ENCODE data around the gene NASP.

Gene NASP

DNA sequence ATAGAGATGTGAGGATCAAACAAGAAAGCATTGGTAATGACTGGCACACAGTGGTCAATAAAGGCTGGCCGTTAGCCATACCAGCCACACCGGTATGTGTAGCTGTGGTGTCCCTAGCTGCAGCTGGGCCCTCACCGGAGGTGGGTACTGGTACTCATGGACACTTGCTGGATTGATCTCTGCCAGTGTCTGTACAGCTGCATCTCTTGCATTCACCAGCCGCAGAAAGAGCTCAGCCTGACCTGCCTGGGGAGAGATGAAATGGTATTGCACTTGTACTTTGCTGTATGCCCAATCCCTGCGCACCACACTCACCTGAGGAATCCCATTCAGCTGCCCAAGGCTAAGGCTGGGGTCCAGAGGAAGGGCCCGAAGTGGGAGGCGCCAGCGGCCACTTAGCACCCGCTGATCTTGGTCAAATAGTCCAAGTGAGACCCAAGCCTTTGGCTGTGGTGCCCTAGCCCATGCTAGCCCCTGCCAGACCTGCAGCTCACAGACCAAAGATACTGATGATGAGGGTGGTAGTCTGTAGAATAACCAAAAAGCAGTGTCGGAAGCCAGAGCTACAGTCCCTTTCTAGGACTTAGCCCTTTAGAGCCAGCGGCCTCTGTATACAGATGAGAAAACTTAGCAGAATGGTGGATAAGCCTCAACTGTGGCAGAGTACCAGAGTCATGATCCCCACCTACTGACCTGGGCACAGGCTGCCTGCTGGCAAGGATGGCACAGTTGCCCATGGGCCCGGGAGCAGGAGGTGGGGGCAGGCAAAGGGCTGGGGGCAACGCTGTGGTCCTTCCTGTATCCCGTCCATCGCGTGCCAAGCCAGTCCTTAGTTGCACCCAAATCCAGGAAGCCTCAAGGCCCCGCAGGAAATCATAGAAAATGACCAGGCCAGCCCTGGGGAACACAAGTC, 37.0 kb downstream of the NASP start:
- DNase-seq, result no peak

DNA sequence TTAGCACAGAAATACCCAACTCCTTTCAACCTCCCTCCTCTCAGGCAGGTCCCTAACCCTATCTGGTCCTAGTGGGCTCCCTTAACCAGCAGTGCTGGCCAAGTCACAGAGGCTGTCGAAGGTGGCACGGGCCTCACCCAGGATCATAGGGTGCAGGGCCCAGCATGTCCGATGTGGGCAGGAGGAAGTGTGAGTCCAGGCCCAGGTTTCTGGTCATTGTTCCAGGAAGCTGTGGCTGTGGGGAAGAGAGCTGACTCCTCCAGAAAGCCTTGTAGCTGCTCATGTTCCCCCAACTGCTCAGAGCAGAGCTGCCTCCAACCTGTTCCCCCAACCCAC, 37.6 kb downstream of the NASP start:
- no peak for DNase-seq

DNA sequence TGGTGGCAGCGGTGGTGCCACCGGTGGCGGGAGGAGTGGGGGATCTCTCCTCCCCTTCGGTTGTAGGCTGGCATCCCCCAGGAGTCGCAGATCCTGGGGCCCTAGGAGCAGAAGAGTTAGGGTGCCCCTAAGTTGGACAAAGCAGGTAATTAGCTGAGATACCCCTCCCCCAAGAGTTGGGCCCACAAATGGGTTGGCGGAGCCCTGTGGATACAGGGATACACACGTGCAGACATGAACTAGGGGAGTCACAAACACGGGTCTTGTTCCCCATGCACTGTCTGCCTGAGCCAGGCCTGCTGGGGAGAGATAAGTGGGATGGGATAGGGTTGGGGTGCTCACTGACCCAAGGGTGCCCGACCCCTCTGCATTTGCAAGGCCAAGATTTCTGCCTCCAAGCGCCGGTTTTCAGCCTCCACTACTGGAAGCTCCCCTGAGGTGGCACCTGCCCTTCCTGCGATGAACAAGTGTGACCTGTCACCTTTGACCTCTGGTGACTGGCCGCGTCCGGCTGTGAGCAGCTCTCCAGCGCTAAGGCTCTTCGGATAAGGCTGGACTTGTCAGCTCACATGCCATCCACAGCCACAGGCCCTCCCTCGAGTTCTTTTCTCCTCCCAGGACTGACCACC, 38.2 kb downstream of the NASP start:
- no peak for DNase-seq

DNA sequence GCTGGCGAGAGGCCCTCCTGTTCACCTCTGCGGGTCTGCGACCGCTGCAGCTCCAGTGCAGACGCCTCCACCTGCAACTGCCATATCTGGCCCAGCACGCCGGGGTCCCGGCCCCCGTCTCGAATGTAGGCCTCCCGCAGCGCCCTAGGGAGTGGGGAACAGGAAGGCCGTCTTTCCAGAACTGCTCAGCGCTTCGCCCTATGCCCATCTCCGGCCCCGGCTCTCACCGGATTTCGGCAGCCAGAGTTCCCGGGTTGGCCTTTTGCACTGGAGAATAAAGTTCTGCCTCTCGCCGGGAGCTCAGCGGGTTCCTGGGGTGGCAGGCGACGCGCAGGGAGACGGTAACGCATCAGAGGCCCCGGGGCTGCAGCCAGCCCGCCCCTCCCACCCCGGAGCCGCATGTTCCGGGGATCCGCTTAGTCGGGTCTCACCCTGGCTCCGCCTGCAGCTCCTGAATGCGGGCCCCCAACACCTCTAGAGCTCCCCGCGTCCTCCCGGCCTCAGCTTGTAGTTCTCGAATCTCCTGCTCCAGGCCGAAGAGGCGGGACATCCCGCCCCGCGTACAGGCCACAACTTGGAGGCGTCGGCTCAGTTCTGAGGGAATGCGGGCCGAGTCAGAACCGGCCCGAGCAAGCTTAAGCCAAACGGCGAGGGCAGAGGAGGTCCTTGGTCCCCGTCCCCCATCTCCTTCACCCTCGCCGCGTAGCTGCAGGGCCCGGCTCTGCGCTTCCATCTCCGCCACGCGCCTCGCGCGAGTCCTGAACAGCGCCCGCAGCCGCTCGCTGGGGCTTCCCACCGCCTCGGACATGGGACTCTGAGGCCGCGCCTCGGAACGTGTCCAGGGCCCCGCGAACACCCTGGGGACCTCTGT, 38.9 kb downstream of the NASP start:
- DNase-seq, result peak; percentile 44

DNA sequence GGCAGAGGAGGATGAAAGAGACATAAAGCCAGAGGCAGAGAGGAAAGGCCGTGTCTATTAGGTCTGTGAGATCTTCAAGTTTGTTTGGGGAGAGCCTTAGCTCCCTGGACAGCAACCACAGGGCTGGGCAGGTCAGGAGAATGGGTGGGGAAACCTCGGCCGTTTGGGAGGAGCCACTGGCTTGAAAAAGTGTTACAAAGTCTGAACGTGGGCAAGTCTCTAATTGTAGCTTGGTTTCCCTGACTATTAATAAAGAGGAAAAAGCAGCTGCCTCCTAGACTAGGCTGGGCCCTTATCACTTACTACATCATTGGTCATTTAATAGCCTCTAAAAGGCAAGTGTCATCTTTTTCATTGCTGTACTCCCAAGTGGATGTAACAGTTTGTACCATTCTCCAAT, 40.1 kb downstream of the NASP start, which contains the start of gene CCDC17:
CCDC17 (minus strand) TSS at position 83 of the 400 bp plus-strand sequence. CDS start 145 bp downstream, outside the sequence.
- DNase-seq, result no peak

DNA sequence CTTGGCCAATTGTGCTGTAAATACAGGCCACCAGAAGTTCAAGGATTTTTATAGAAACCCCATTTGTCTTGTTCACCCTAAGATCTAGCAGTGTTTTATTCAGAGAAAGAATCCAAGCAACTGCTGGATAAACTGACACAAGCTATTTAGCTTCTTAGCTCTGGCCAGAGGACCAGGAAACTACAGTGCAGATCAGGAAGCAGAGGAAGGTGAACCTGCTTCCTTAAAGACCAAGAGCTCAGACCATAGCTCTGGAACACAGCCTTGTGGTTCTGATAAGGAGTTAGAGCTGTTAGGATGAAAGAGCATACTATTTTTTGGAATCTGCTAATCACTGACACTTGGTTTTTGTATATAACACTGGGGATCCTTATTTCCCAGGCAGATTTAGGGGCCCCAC, 45.2 kb downstream of the NASP start:
- DNase-seq, result no peak

DNA sequence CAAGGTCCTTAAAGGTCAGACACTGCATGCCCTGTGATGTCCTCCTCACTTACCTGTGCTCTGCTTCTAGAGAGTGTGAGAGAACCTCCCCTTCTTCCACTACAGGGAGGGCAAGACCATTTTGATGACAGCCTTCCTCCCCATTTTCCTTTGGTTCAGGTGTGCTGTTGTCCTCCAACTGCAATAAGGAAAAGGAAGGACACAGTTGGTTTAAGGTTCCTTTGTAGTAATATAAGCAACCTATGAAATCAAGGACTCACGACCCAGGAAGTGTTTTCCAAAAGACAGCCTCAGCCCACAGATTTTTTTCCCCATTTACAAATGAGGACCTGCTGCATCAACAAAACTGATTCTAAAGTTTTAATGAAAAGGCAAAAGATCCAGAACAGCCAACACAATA, 46.6 kb downstream of the NASP start:
- DNase-seq, result no peak

DNA sequence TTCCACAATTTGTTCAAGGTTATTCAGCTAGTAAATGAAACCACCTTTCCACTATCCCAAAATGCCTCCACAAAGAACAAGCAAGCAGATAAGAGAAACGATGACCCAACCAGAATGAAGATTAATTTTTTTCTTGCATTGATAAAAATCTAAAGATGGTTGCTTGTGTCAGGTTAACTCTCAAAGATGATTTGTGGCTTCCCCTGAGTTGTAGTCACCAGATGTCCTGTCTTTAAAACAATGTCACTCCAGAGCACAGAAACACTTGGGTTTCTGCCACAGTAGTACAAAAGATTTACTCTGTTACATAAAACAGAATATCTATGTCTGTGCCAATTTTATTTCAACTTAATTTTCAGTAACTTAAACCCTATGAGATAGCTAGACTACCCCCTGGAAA, 51.4 kb downstream of the NASP start:
- no peak for DNase-seq

DNA sequence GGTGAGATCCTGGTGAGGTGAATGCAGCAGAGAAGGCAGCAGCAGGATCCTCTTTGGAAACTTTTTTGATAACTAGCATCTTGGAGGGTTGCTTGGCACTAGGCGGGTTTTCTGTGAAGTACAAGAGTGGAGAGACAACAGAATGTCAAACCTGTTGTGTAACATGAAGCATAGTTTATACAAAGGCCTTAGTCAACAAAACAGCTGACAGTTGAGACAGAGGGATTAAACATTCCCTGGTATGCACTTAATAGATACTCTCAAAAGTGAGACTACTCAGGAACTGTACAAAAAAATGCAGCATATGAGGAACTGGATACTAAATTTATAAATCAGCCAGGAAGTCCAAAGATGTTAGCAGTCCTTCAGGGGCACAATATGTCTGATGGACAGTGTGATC, 56.5 kb downstream of the NASP start:
- DNase-seq, result no peak

DNA sequence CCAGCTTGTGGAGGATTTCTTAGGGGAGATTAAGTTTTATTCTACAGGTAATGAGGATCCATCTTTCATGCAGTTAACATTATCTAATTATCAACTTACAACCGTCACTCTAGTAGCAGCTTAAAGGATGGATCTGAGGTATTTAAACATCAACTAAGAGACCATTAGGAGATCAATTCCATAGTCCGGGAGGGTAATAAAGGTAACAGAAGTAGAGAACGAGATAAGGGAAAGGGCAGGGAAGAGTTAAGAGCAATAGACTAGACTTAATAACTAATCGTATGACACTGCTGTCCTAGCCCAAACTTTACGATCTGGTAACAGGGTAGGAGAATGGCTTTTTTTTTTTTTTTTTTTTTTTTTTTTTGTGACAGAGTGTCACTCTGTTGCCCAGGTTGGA, 59.5 kb downstream of the NASP start:
- DNase-seq, result no peak

DNA sequence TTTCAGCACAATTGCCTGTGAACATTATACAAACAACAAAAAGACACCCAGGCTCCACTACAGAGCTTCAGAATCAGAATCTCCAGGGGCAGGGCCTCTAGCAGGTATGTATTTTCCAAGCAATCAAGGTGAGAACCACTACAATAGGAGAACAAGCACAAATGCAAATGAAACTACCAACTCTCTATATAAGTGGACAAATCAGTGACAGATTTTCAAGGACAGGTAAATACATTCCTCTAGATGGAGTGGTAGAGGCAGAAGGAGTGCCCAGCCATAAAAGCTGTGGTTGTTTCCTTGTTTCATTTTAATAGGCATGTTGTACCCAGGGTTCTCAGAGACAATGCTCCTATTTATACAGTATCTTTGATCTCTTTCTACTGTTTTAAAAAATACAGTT, 60.1 kb downstream of the NASP start:
- no peak for DNase-seq

DNA sequence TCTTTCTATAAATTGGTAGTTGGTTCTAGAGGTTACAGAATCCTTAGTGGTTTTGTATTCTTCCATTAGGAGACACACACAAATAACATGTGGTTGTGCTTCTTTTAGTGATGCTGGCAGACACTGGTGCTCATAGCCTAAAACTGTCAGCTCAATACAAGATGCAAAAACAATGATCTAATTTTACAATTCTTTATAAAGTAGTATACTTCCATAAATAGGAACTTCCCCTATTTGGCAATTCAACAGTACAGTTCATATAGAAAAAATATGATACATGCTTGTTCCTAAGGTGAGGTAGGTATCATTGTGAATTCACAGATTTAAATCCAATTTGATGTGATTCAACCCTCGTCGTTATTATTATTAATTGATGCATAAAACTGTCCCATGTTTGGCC, 60.8 kb downstream of the NASP start:
- no peak for DNase-seq

DNA sequence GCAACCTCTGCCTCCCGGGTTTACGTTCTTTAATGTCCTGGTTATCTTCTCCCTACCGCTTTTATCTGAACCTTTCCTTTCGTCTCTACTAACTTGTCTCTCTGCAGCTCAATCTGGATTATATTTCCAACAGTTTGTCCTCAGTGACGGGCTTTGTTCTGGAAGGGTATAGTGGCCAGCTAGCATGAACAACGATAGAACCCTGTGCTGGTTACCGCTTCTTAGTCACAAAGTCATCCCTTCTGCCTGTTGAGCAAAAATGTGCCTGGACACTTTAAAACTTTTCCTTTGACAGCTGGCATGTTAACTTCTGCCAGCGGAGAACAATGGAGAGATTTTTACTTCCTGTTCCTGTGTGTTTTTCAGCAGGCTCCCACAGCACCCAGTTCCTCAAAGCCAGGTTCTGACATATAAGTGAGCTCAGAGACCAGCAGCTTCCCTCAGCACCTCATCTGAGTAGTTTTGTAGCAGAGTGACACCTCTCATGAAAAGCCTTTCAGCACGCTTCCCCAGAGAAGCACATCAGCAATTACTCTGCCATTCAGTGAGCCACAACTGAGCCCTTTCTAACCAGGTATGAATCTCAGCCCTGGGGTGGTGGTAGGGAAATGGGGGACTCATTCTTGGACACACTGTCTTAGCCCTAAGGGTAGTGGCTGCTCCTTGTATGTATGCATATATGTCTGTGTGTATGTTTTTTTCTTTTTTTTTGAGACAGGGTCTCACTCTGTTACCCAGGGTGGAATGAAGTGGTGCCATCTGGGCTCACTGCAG, 63.6 kb downstream of the NASP start:
- no peak for DNase-seq

DNA sequence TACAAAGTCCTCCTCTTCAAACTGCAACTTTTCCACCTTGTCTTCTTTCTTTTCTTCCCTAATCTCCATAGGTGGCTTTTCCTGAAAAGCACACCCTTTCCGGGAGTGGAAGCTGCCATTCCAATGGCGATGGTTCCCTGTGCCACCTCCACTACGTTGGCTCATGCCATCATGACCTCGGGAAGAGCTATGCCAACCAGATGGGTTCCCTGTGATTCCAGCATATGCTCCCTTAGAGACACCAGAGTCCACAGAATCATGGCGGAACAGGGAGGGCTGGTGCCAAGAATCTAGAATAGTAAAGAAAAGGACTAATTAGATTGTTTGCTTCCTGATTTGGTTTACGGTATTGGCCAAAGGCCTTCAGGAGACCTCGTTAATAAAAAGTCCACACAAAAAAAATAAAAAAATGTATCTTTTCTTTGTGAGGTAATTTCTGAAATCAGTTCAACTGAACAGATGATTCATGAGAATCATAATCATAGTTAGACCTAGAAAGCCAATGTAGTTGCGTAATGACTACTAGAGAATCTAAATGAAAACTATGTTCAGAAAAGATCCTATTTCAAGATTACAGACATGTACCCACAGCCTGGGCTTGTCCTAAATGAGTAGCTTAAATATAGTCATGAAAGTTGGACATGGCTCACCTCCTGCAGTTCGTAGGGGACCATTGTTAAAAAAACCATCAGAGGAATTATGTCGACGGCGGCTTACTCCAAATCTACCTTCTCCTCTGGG, 70.9 kb downstream of the NASP start:
- no peak for DNase-seq

DNA sequence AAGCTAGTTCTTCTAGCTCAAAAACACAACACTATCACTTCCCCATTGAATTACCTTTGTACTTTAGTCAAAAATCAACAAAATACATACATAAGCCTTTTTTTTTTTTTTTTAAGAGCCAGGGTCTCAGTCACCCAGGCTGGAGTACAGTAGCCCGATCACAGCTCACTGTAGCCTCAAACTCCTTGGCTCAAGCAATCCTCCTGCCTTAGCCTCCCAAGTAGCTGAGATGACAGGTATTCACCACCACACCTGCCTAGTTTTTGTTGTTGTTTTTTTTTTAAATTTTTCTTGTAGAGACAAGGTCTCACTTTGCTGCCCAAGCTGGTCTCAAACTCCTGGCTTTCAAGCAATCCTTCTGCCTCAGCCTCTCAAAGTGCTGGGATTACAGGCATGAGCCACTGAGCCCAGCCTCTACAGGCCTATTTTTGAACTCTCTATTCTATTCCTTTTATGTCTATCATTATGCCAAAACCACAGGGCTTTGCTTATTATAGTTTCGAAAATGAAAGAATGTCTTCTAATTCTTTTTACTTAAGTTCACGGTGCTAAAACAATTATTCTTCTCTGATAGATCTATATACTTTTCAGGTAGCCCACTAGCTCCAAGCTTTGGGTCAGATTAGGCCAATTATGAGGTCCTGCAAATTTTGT, 72.9 kb downstream of the NASP start:
- no peak for DNase-seq

DNA sequence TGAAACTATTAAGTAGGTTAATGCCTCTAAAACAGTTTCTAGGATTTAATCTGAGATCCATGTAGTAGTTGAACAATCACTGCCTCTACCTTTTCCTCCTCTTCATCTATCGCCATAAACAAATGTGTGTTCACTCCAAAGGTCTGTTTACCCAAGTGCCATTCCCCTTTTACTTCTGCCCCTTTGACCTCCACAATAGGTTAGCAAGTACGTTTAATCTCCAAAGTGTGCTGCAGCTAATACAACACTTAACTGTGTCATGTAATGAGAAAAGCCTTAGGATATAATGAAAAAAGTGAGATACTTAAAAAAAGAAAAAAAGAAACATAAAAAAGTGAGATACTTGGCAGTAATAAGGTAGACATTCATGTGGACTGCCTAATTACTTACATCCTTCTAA, 74.3 kb downstream of the NASP start:
- no peak for DNase-seq

DNA sequence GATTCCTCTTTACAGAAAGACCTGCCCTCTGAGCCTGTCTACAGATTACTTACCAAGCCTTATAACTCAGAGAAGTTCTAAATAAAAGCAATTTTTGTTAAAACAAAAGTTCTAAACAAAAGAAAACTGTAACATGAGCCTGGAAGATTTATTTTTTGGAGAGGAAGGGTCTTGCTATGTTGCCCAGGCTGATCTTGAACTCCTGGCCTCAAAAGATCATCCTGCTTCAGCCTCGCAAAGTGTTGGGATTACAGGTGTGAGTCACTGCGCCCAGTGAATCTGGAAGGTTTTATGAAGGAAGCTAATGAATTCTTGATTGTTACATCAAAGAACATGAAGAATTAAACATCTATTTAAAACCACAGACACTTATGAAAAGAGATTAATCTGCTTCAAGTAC, 75.4 kb downstream of the NASP start:
- no peak for DNase-seq

DNA sequence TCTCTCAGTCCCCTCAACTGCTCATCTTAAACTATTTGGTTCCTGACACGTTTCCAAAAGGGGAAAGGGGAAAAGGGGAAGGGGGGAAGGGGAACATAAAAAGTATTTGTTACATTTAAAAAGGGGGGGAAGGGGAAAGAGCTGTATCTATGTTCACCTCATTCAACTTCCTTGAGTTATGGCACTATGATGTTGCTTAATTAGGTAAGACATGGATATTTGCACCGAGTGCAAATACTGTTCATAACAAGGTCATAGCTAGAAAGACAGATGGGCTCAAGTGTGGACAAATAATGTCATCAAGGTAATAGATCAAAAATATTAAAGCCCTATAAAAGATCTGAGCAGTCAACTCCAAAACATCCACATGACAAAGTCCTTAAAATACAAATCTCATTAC, 76.5 kb downstream of the NASP start:
- no peak for DNase-seq

DNA sequence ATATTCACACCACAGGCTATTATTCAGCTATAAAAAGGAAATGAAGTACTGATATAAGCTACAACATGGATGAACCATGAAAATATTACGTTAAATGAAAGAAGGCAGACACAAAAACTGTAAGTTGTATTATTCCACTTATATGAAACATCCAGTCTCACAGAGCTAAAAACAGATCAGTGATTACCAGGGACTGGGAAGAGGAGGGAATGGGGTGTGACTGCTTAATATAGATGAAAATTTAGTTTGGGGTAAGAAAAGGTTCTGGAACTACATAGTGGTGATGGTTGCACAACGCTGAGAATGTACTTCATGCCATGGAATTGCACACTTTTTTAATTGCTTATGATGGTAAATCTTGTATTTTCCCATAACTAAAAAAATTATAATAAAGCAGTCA, 83.0 kb downstream of the NASP start:
- DNase-seq, result no peak

DNA sequence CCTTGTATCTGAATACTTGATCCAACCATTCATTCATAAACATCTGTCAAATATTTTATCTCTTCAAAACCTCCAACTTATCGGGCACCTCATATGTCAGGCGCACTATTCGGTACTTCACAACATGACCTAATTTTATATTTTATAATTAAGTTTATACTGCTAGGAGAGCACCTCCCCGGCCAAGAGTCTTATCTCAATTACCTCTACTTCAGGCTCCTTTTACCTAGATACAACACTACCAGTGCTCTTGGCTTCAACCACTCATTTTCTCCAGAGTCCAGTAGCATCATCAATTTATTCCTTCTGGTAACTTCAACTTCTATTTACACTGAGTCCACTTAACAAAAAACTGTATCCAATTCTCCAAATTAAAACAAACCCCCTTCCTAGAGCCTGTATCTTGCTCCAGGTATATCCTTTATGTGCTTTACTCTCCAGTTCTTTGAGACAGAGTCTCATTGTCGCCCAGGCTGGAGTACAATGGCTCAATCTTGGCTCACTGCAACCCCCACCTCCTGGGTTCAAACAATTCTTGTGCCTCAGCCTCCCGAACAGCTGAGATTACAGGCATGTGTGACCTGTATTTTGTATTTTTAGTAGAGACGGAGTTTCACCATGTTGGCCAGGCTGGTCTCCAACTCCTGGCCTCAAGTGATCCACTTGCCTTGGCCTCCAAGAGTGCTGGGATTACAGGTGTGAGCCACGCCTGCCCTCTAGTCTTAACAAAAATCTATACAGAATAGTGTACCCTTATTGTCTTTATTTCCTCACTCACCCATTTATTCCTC, 83.7 kb downstream of the NASP start:
- DNase-seq, result no peak

All from retina (tissue), 1 donor.